Loucy (cell line): ENCODE data around the gene EP400.

Experiments
- EZH2phosphoT487 ChIP-seq: fragments of 200-600 bp; IDR thresholded peaks from 2 replicates; pipeline ENCODE4 v1.6.1; 2018; ENCODE audit warnings: antibody characterized with exemption, mild to moderate bottlenecking, moderate library complexity, borderline replicate concordance
- TF ChIP-seq, protein P1 (sequence below): fragments of 200-600 bp; sonication (generic); conservative IDR thresholded peaks from 2 replicates; pipeline ENCODE4 v1.5.1; 2014; ENCODE audit warnings: mild to moderate bottlenecking, antibody characterized with exemption, low read length

- TF ChIP-seq, protein P1, sequence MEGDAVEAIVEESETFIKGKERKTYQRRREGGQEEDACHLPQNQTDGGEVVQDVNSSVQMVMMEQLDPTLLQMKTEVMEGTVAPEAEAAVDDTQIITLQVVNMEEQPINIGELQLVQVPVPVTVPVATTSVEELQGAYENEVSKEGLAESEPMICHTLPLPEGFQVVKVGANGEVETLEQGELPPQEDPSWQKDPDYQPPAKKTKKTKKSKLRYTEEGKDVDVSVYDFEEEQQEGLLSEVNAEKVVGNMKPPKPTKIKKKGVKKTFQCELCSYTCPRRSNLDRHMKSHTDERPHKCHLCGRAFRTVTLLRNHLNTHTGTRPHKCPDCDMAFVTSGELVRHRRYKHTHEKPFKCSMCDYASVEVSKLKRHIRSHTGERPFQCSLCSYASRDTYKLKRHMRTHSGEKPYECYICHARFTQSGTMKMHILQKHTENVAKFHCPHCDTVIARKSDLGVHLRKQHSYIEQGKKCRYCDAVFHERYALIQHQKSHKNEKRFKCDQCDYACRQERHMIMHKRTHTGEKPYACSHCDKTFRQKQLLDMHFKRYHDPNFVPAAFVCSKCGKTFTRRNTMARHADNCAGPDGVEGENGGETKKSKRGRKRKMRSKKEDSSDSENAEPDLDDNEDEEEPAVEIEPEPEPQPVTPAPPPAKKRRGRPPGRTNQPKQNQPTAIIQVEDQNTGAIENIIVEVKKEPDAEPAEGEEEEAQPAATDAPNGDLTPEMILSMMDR, result no peak
- no peak for TF ChIP-seq EZH2phosphoT487
Measured at GRCh38 chr12:132095520-132096409, 146.0 kb downstream of the EP400 start.
